CD4-positive, CD25-positive, alpha-beta regulatory T cell (primary cell): ENCODE measurements around the gene ARID3A. TPM values are rescaled to one million over a fixed set of nuclear protein-coding genes. Genes with fewer than 3 reads are reported as not detected.

ENCODE experiments used
- ATAC-seq, 2 donors: fragments of 150-1000 bp; cut with Tn5 transposase; one replicate each; pipeline ENCODE4 v1.10.0; 2021; ENCODE audit warnings: low read depth in 2 of 2, moderate number of reproducible peaks in 2 of 2, moderate library complexity in 1 of 2
- DNase-seq, 3 donors: peaks; one replicate each; pipeline versions ENCODE4 v3.0.0 to v3.0.0-alpha.2; 2012 to 2022; ENCODE audit warnings: mixed read lengths in 1 of 3
- H3K27ac ChIP-seq: one replicate; pipeline ENCODE4 v1.7.0; 2013; ENCODE audit warnings: mild to moderate bottlenecking, low read length; ENCODE audit not compliant: insufficient read depth, poor library complexity, severe bottlenecking
- H3K27me3 ChIP-seq: one replicate; pipeline ENCODE4 v1.7.0; 2013; ENCODE audit warnings: low read length; ENCODE audit not compliant: control insufficient read depth, insufficient read depth
- H3K36me3 ChIP-seq: one replicate; pipeline ENCODE4 v1.7.0; 2013; ENCODE audit warnings: mild to moderate bottlenecking, low read length, moderate library complexity; ENCODE audit not compliant: control insufficient read depth, insufficient read depth
- H3K4me1 ChIP-seq: 2 replicates; pipeline ENCODE4 v1.7.0; 2013; ENCODE audit warnings: mild to moderate bottlenecking, low read length; ENCODE audit not compliant: insufficient read depth, control insufficient read depth, poor library complexity, severe bottlenecking
- H3K4me3 ChIP-seq: one replicate; pipeline ENCODE4 v1.7.0; 2013; ENCODE audit warnings: low read depth, mild to moderate bottlenecking, low read length, moderate library complexity
- H3K9me3 ChIP-seq, 2 experiments: 1 replicate in 1 of 2; 2 replicates in 1 of 2; pipeline ENCODE4 v1.7.0; 2013; ENCODE audit warnings: low read length in 2 of 2, mild to moderate bottlenecking in 1 of 2, moderate library complexity in 1 of 2; ENCODE audit not compliant: control insufficient read depth in 2 of 2
- H3K27ac Mint-ChIP-seq, 3 donors: one replicate each; pipeline ENCODE4 v1.8.0; 2020 to 2022; ENCODE audit warnings: mild to moderate bottlenecking in 3 of 3, mixed read lengths in 3 of 3, moderate library complexity in 2 of 3
- H3K27me3 Mint-ChIP-seq: one replicate; pipeline ENCODE4 v1.8.0; 2022; ENCODE audit warnings: mild to moderate bottlenecking, mixed read lengths
- H3K36me3 Mint-ChIP-seq: one replicate; pipeline ENCODE4 v1.8.0; 2020; ENCODE audit warnings: mixed read lengths
- H3K4me1 Mint-ChIP-seq, 4 donors: one replicate each; pipeline ENCODE4 v1.8.0; 2020 to 2022; ENCODE audit warnings: mixed read lengths in 4 of 4, mild to moderate bottlenecking in 1 of 4
- H3K4me3 Mint-ChIP-seq, 4 donors: one replicate each; pipeline ENCODE4 v1.8.0; 2020 to 2022; ENCODE audit warnings: mild to moderate bottlenecking in 4 of 4, mixed read lengths in 4 of 4, moderate library complexity in 3 of 4
- H3K9me3 Mint-ChIP-seq, 7 donors: one replicate each; pipeline ENCODE4 v1.8.0; 2020 to 2022; ENCODE audit warnings: mixed read lengths in 7 of 7, mild to moderate bottlenecking in 3 of 7, moderate library complexity in 2 of 7
- polyA plus RNA-seq, 4 donors: library from polyadenylated mRNA; unstranded; fragments of 300-500 nt; fragmentation: Illumina TruSeq; gene quantifications; one replicate each; pipeline ENCODE4 v1.2.3, GENCODE V29; 2021
- total RNA-seq: library from RNA; stranded (reverse); gene quantifications from one replicate; pipeline ENCODE4 v1.2.3, GENCODE V29; 2022

ARID3A gene
- total and polyA plus RNA-seq, 5 donors from 2014 or later = 0.63 to 14.4 (median 1.3) TPM

- no peaks in the 10 kb centered on the region for H3K27me3 ChIP-seq
- peaks cover 44% of the 10 kb centered on the region for H3K4me1 ChIP-seq
- Mint-ChIP-seq H3K4me3 (peak overlapping the region in 1 of 4 donors; percentile 15), H3K27me3 (no peaks in the 10 kb centered on the region), H3K9me3 (peaks cover 0 to 2% (median 0%) of the 10 kb centered on the region in 7 donors), H3K4me1 (peaks cover 0 to 58% (median 15%) of the 10 kb centered on the region in 4 donors), H3K36me3 (peaks cover 7% of the 10 kb centered on the region), H3K27ac (peak overlapping the region in 1 of 3 donors; percentile 43)
- no peak overlapping the region for H3K4me3 ChIP-seq
- ATAC-seq (no peak), DNase-seq (no peak)
- no peak overlapping the region for H3K27ac ChIP-seq
- no peaks in the 10 kb centered on the region for H3K9me3 ChIP-seq
- peaks cover 42% of the 10 kb centered on the region for H3K36me3 ChIP-seq
Measured at GRCh38 chr19:901216-902092, 24.4 kb upstream of the ARID3A start.

GRCh38 chr19:902093-902370, 23.8 kb upstream of the ARID3A start:
- no peak for ATAC-seq
- peaks cover 1% of the 10 kb centered on the region for H3K36me3 Mint-ChIP-seq
- H3K27ac Mint-ChIP-seq = peak overlapping the region in 1 of 3 donors; percentile 36
- H3K27me3 Mint-ChIP-seq = no peaks in the 10 kb centered on the region
- H3K4me3 Mint-ChIP-seq = no peak overlapping the region
- Histone ChIP-seq H3K36me3 (peaks cover 36% of the 10 kb centered on the region), H3K9me3 (no peaks in the 10 kb centered on the region), H3K4me3 (no peak overlapping the region), H3K4me1 (peaks cover 50% of the 10 kb centered on the region), H3K27me3 (no peaks in the 10 kb centered on the region), H3K27ac (no peak overlapping the region)
- peaks cover 0 to 2% (median 0%) of the 10 kb centered on the region in 7 donors for H3K9me3 Mint-ChIP-seq
- no peak for DNase-seq
- H3K4me1 Mint-ChIP-seq = peaks cover 0 to 59% (median 18%) of the 10 kb centered on the region in 4 donors

GRCh38 chr19:902446-903226, 23.2 kb upstream of the ARID3A start:
- H3K4me1 Mint-ChIP-seq = peaks cover 0 to 65% (median 19%) of the 10 kb centered on the region in 4 donors
- Histone ChIP-seq H3K4me1 (peaks cover 56% of the 10 kb centered on the region), H3K27ac (no peak overlapping the region), H3K9me3 (no peaks in the 10 kb centered on the region), H3K27me3 (no peaks in the 10 kb centered on the region), H3K4me3 (no peak overlapping the region), H3K36me3 (peaks cover 31% of the 10 kb centered on the region)
- H3K36me3 Mint-ChIP-seq = no peaks in the 10 kb centered on the region
- DNase-seq (no peak), ATAC-seq (no peak)
- peak overlapping the region in 1 of 4 donors; percentile 33 for H3K4me3 Mint-ChIP-seq
- peaks cover 5% of the 10 kb centered on the region for H3K27me3 Mint-ChIP-seq
- peaks cover 0 to 2% (median 0%) of the 10 kb centered on the region in 7 donors for H3K9me3 Mint-ChIP-seq
- H3K27ac Mint-ChIP-seq = peak overlapping the region in 2 of 3 donors; percentile 62 to 92

GRCh38 chr19:903266-903797, 22.5 kb upstream of the ARID3A start:
- H3K9me3 ChIP-seq = no peaks in the 10 kb centered on the region
- H3K27me3 ChIP-seq = no peaks in the 10 kb centered on the region
- Mint-ChIP-seq H3K36me3 (no peaks in the 10 kb centered on the region), H3K27me3 (peaks cover 5% of the 10 kb centered on the region), H3K27ac (peak overlapping the region in 1 of 3 donors; percentile 59), H3K4me1 (peaks cover 0 to 71% (median 21%) of the 10 kb centered on the region in 4 donors), H3K9me3 (peaks cover 0 to 2% (median 0%) of the 10 kb centered on the region in 7 donors), H3K4me3 (peak overlapping the region in 1 of 4 donors; percentile 38)
- ATAC-seq (no peak), DNase-seq (no peak)
- H3K4me1 ChIP-seq = peaks cover 63% of the 10 kb centered on the region
- H3K36me3 ChIP-seq = peaks cover 30% of the 10 kb centered on the region
- no peak overlapping the region for H3K27ac ChIP-seq
- no peak overlapping the region for H3K4me3 ChIP-seq

- peaks cover 7% of the 10 kb centered on the region for H3K36me3 Mint-ChIP-seq
- DNase-seq = no peak
- H3K27me3 ChIP-seq = no peaks in the 10 kb centered on the region
- ATAC-seq = no peak
- H3K4me3 ChIP-seq = no peak overlapping the region
- H3K27ac ChIP-seq = peak overlapping the region; percentile 5
- peaks cover 9% of the 10 kb centered on the region for H3K27me3 Mint-ChIP-seq
- H3K27ac Mint-ChIP-seq = peak overlapping the region in 2 of 3 donors; percentile 59 to 93
- peaks cover 0 to 78% (median 27%) of the 10 kb centered on the region in 4 donors for H3K4me1 Mint-ChIP-seq
- no peaks in the 10 kb centered on the region for H3K9me3 ChIP-seq
- peaks cover 0 to 2% (median 0%) of the 10 kb centered on the region in 7 donors for H3K9me3 Mint-ChIP-seq
- peaks cover 73% of the 10 kb centered on the region for H3K4me1 ChIP-seq
- H3K4me3 Mint-ChIP-seq = peak overlapping the region in 3 of 4 donors; percentile 33 to 75 (median 44)
- peaks cover 22% of the 10 kb centered on the region for H3K36me3 ChIP-seq
Measured at GRCh38 chr19:904545-904944, 21.3 kb upstream of the ARID3A start.

GRCh38 chr19:906480-906879, 19.4 kb upstream of the ARID3A start:
- H3K27ac ChIP-seq = peak overlapping the region; percentile 73
- Mint-ChIP-seq H3K4me3 (peak overlapping the region; percentile 81 to 94 (median 86)), H3K27me3 (peaks cover 14% of the 10 kb centered on the region), H3K4me1 (peaks cover 0 to 86% (median 34%) of the 10 kb centered on the region in 4 donors), H3K9me3 (peaks cover 0 to 1% (median 0%) of the 10 kb centered on the region in 7 donors), H3K27ac (peak overlapping the region; percentile 91 to 100 (median 100)), H3K36me3 (peaks cover 9% of the 10 kb centered on the region)
- no peaks in the 10 kb centered on the region for H3K27me3 ChIP-seq
- ATAC-seq (no peak), DNase-seq (peak in 1 of 3 donors; percentile 67)
- no peaks in the 10 kb centered on the region for H3K9me3 ChIP-seq
- H3K4me1 ChIP-seq = peaks cover 76% of the 10 kb centered on the region
- no peak overlapping the region for H3K4me3 ChIP-seq
- H3K36me3 ChIP-seq = peaks cover 16% of the 10 kb centered on the region

GRCh38 chr19:907183-907853, 18.5 kb upstream of the ARID3A start:
- H3K9me3 Mint-ChIP-seq = peaks cover 0 to 1% (median 0%) of the 10 kb centered on the region in 7 donors
- ATAC-seq = no peak
- Histone ChIP-seq H3K4me3 (peak overlapping the region; percentile 1), H3K4me1 (peaks cover 81% of the 10 kb centered on the region), H3K27me3 (no peaks in the 10 kb centered on the region), H3K36me3 (peaks cover 9% of the 10 kb centered on the region), H3K27ac (peak overlapping the region; percentile 73), H3K9me3 (no peaks in the 10 kb centered on the region)
- H3K4me1 Mint-ChIP-seq = peaks cover 0 to 82% (median 33%) of the 10 kb centered on the region in 4 donors
- H3K4me3 Mint-ChIP-seq = peak overlapping the region in 3 of 4 donors; percentile 81 to 94 (median 90)
- peaks cover 14% of the 10 kb centered on the region for H3K27me3 Mint-ChIP-seq
- H3K27ac Mint-ChIP-seq = peak overlapping the region; percentile 91 to 100 (median 100)
- DNase-seq = peak in 1 of 3 donors; percentile 49
- peaks cover 9% of the 10 kb centered on the region for H3K36me3 Mint-ChIP-seq
